ENCODE results near the gene SYS1.

- TF ChIP-seq CTCF (IDR thresholded peaks at IDR 0.05; ENCODE audit: poor library complexity, severe bottlenecking) (no peak), REST (IDR thresholded peaks at IDR 0.05; ENCODE audit: borderline replicate concordance) (no peak), RAD21 (conservative IDR thresholded peaks at IDR 0.05) (no peak), EZH2 (IDR thresholded peaks at IDR 0.05; ENCODE audit: borderline replicate concordance, insufficient read depth, low read length, poor library complexity, severe bottlenecking) (no peak), EP300 (conservative IDR thresholded peaks at IDR 0.05; ENCODE audit: poor library complexity, severe bottlenecking) (no peak), POLR2AphosphoS5 (IDR thresholded peaks at IDR 0.05) (no peak), SMC3 (conservative IDR thresholded peaks at IDR 0.05; ENCODE audit: poor library complexity) (no peak)
Observed at GRCh38 chr20:45339799-45340198, 23.2 kb upstream of the SYS1 start.

Data from neural cell (in vitro differentiated cells).